ENCODE results near the gene ARHGAP31. TPM values are rescaled to one million over a fixed set of nuclear protein-coding genes. Genes with fewer than 3 reads are reported as not detected.

The ARHGAP31 gene
- total and polyA plus RNA-seq, 2 of the 8 experiments (the other 6 are each of a cell fraction or from before 2014, with no cell fraction given): 1.1 to 7.6 TPM

DNA sequence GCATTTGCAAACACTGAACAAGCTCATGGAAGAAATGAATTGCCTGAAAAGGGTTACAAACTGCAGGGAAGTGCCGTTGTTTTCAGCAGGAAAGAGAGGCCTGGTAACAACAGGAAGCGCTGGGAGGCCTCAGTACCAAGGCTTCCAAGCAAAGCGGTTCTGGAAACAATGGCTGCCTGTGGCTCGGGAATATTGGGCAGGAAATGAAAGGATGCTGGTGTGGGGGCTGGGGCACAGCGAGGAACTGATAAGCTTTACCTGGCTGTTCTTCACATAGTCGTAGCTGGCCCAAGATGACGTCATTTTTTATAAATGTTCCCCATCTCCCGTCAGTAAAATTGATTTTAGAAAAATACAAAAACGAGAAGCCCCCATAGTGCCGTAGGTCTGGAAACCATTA, 55.9 kb downstream of the ARHGAP31 start:
- H3K4me3 ChIP-seq (ENCODE audit: extremely low read depth in 1 of 4, insufficient read depth in 2 of 4, low read depth in 3 of 4, low read length in 4 of 4): peak overlapping the region in 1 of 4 experiments; percentile 51; a peak in 2 of 8 replicates
- POLR2A ChIA-PET (ENCODE audit: partially characterized antibody): interaction anchor here (0.6 to 4.3 kb wide), 17 partner anchors 10 to 109 kb away, joined by 3 to 41 read pairs (median 6); partner anchors contain the start of genes ARHGAP31 and B4GALT4
- TF ChIP-seq HDAC2 (IDR thresholded peaks at IDR 0.05; ENCODE audit: borderline replicate concordance in 1 of 2, low read depth in 2 of 2, low read length in 2 of 2): 0 out of 4 replicates have a peak, but pooled peaks of 1 of the 2 experiments have one; percentile 54
- 0 out of 2 replicates have a peak, but pooled peaks have one; percentile 26 for TF ChIP-seq TBP (IDR thresholded peaks at IDR 0.05; ENCODE audit: low read depth, low read length)
- TF ChIP-seq YY1 (IDR thresholded peaks at IDR 0.05; ENCODE audit: low read depth, low read length): peak; percentile 95
- TF ChIP-seq RFX5 (IDR thresholded peaks at IDR 0.05; ENCODE audit: borderline replicate concordance, low read depth, low read length): no peak
- TF ChIP-seq RAD21 (IDR thresholded peaks at IDR 0.05 in 1 of 2, conservative IDR thresholded peaks at IDR 0.05 in 1 of 2; ENCODE audit: low read depth in 2 of 2, low read length in 2 of 2): peak; percentile 14 to 25; a peak in 2 of 4 replicates
- peak; percentile 70 for TF ChIP-seq NANOG (IDR thresholded peaks at IDR 0.05; ENCODE audit: insufficient read depth, low read depth, low read length, poor library complexity, severe bottlenecking)
- peak; percentile 74 for TF ChIP-seq CTBP2 (IDR thresholded peaks at IDR 0.05; ENCODE audit: borderline replicate concordance, insufficient read depth, insufficient read length, low read length)
- TF ChIP-seq, protein P1, sequence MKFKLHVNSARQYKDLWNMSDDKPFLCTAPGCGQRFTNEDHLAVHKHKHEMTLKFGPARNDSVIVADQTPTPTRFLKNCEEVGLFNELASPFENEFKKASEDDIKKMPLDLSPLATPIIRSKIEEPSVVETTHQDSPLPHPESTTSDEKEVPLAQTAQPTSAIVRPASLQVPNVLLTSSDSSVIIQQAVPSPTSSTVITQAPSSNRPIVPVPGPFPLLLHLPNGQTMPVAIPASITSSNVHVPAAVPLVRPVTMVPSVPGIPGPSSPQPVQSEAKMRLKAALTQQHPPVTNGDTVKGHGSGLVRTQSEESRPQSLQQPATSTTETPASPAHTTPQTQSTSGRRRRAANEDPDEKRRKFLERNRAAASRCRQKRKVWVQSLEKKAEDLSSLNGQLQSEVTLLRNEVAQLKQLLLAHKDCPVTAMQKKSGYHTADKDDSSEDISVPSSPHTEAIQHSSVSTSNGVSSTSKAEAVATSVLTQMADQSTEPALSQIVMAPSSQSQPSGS (IDR thresholded peaks at IDR 0.05; ENCODE audit: low read length): peak; percentile 97
- TF ChIP-seq BCL11A (IDR thresholded peaks at IDR 0.05; ENCODE audit: low read depth in 2 of 2, low read length in 2 of 2): no peak

More for the DNA sequence above, 55.9 kb downstream of the ARHGAP31 start:
- Histone ChIP-seq H4K5ac (ENCODE audit: insufficient read length, low read depth, low read length) (peak overlapping the region; percentile 35), H4K20me1 (replicated peaks in 1 of 2; ENCODE audit: control insufficient read depth in 1 of 2, insufficient read depth in 2 of 2, low read length in 2 of 2) (no peaks in the 10 kb centered on the region), H3K4me1 (replicated peaks in 1 of 4; ENCODE audit: control insufficient read depth in 3 of 4, insufficient read depth in 4 of 4, low read length in 3 of 4) (peaks cover 8 to 33% (median 18%) of the 10 kb centered on the region in 4 experiments), H3K56ac (replicated peaks; ENCODE audit: insufficient read length, low read depth, low read length) (no peak overlapping the region), H4K8ac (ENCODE audit: extremely low read depth, insufficient read depth, low read length) (no peak overlapping the region), H3K36me3 (ENCODE audit: control insufficient read depth in 2 of 4, insufficient read depth in 4 of 4, low read length in 3 of 4) (no peaks in the 10 kb centered on the region), H4K91ac (replicated peaks; ENCODE audit: insufficient read length, low read length) (peak overlapping the region; percentile 38), H2BK12ac (ENCODE audit: low read depth, low read length) (peak overlapping the region; percentile 32; the same call in 1 of the 2 replicates), H2BK15ac (ENCODE audit: low read length) (no peak overlapping the region), H2BK5ac (ENCODE audit: low read depth, low read length) (peak overlapping the region; percentile 84; the same call in 1 of the 2 replicates), H3K23ac (ENCODE audit: insufficient read length) (no peak overlapping the region), H3K79me1 (ENCODE audit: low read depth, low read length) (no peaks in the 10 kb centered on the region), H2BK120ac (replicated peaks; ENCODE audit: low read depth, low read length) (peak overlapping the region; percentile 55), H2BK20ac (ENCODE audit: low read length) (peak overlapping the region; percentile 88), H3K18ac (ENCODE audit: extremely low read depth, low read length) (peak overlapping the region; percentile 89), H3K4me2 (ENCODE audit: insufficient read depth in 1 of 2, low read depth in 2 of 2, low read length in 2 of 2) (peak overlapping the region; percentile 54 to 66), H3K27me3 (replicated peaks in 1 of 4; ENCODE audit: control insufficient read depth in 3 of 4, extremely low read depth in 1 of 4, insufficient read depth in 3 of 4, low read length in 3 of 4) (peaks cover 0 to 6% (median 0%) of the 10 kb centered on the region in 4 experiments; a peak in 1 of 7 replicates), H3K4ac (replicated peaks; ENCODE audit: insufficient read length, low read depth, low read length) (no peak overlapping the region), H3K9me3 (ENCODE audit: insufficient read depth in 2 of 2, low read depth in 1 of 2, low read length in 1 of 2) (no peaks in the 10 kb centered on the region), H3K79me2 (ENCODE audit: control insufficient read depth in 1 of 2, insufficient read depth in 2 of 2, low read length in 2 of 2) (no peaks in the 10 kb centered on the region), H3K14ac (ENCODE audit: insufficient read length) (no peak overlapping the region), H3K9ac (replicated peaks in 1 of 4; ENCODE audit: extremely low read depth in 1 of 4, low read depth in 3 of 4, low read length in 3 of 4) (peak overlapping the region in 1 of 4 experiments; percentile 24; a peak in 1 of 7 replicates), H2AFZ (ENCODE audit: low read length) (no peak overlapping the region), H3K27ac (ENCODE audit: low read depth, low read length) (peak overlapping the region; percentile 76), H3K23me2 (ENCODE audit: low read depth, low read length) (no peaks in the 10 kb centered on the region; the same call in 1 of the 2 replicates), H2AK5ac (ENCODE audit: low read depth, low read length) (no peak overlapping the region)
- FAIRE-seq: peak; percentile 72
- peak; percentile 41 to 63 for DNase-seq (ENCODE audit: low read depth in 1 of 2, low spot score in 2 of 2)
- CTCF ChIA-PET (ENCODE audit: partially characterized antibody): interaction anchor here (0.9 to 5.2 kb wide), 12 partner anchors 10 to 142 kb away, joined by 3 to 26 read pairs (median 5); no protein-coding TSS in a partner anchor
- WGBS, 2 experiments (ENCODE audit: extremely low coverage in 1 of 2, insufficient coverage in 1 of 2, insufficient read length in 1 of 2, insufficient replicate concordance in 2 of 2, low coverage in 1 of 2, low lambda C conversion rate in 2 of 2, missing lambda C conversion rate in 1 of 2): 7% methylated on average over 10 of the region's 10 CpGs; no CpG with 5 or more reads in 1 of the 2 experiments

Measured in H1 (cell line).